A549 (cell line): ENCODE results near the gene STX8. TPM values are rescaled to one million over a fixed set of nuclear protein-coding genes. Genes with fewer than 3 reads are reported as not detected.

Experiments
- ATAC-seq, 2 experiments: fragments of 200-7000 bp in 1 of 2; fragments of >200 bp in 1 of 2; cut with Nextera tagmentation in 1 of 2; cut with Tn5 transposase in 1 of 2; 3 replicates each; pipeline versions ENCODE4 v1.8.0 to v1.9.1; 2018 to 2020; ENCODE audit warnings: mild to moderate bottlenecking in 1 of 2, moderate library complexity in 1 of 2
- CTCF ChIA-PET: fragments of 300-600 bp; sonication (Branson Sonifier 250); formaldehyde crosslinking; extraction: SDS; loops from one replicate; lab custom pipeline; 2021; ENCODE audit warnings: antibody characterized with exemption, inconsistent platforms; lab: Yijun Ruan, JAX
- POLR2A ChIA-PET: fragments of 350-600 bp; formaldehyde crosslinking; extraction: SDS; loops from one replicate; lab custom pipeline; 2021; ENCODE audit warnings: antibody characterized with exemption, inconsistent platforms; lab: Yijun Ruan, JAX
- DNase-seq, 2 experiments: peaks; one replicate each; pipeline versions ENCODE4 v3.0.0 to v3.0.0-alpha.2; 2011 to 2016; ENCODE audit warnings: low read depth in 1 of 2, low spot score in 1 of 2
- FAIRE-seq: peaks from 2 replicates; lab custom pipeline; 2011; peaks lifted over from hg19 to GRCh38; lab: Jason Lieb, UNC
- H3K27ac ChIP-seq, 2 experiments: fragments of >200 bp; sonication (Bioruptor Twin); formaldehyde crosslinking; 3 replicates each; pipeline ENCODE4 v1.5.1; 2016 to 2017
- H3K4me1 ChIP-seq: fragments of >200 bp; sonication (Bioruptor Twin); formaldehyde crosslinking; 3 replicates; pipeline ENCODE4 v1.6.1; 2016
- H3K4me2 ChIP-seq: fragments of >200 bp; sonication (Bioruptor Twin); formaldehyde crosslinking; 3 replicates; pipeline ENCODE4 v1.6.1; 2016
- H3K4me3 ChIP-seq: fragments of >200 bp; sonication (Bioruptor Twin); formaldehyde crosslinking; 3 replicates; pipeline ENCODE4 v1.5.1; 2016
- H3K9me3 ChIP-seq: fragments of >200 bp; sonication (Bioruptor Twin); formaldehyde crosslinking; 3 replicates; pipeline ENCODE4 v1.6.1; 2016
- BCL3 ChIP-seq: fragments of >200 bp; sonication (Bioruptor Twin); formaldehyde crosslinking; IDR thresholded peaks from 3 replicates; pipeline ENCODE4 v1.6.1; 2016
- BHLHE40 ChIP-seq: IDR thresholded peaks from 2 replicates; pipeline ENCODE4 v1.6.1; 2012; ENCODE audit warnings: low read depth, low read length, inconsistent platforms
- CBX2 ChIP-seq: fragments of 200-600 bp; sonication (generic); IDR thresholded peaks from 2 replicates; pipeline ENCODE4 v1.6.1; 2016; ENCODE audit warnings: low read depth, mild to moderate bottlenecking, borderline replicate concordance
- CBX8 ChIP-seq: fragments of 200-600 bp; sonication (generic); IDR thresholded peaks from 2 replicates; pipeline ENCODE4 v1.6.1; 2016
- CHD4 ChIP-seq: fragments of 200-600 bp; sonication (generic); IDR thresholded peaks from 2 replicates; pipeline ENCODE4 v1.6.1; 2016; ENCODE audit warnings: antibody characterized with exemption, mild to moderate bottlenecking, borderline replicate concordance
- CTCF ChIP-seq: fragments of >200 bp; sonication (Bioruptor Twin); formaldehyde crosslinking; IDR thresholded peaks from 3 replicates; pipeline ENCODE4 v1.5.1; 2016
- E2F6 ChIP-seq: IDR thresholded peaks from 2 replicates; pipeline ENCODE4 v1.6.1; 2012; ENCODE audit warnings: low read depth, borderline replicate concordance
- EHF ChIP-seq: fragments of 250-450 bp; sonication (Bioruptor Pico); IDR thresholded peaks from 2 replicates; pipeline ENCODE4 v1.5.0; 2020; ENCODE audit warnings: mild to moderate bottlenecking
- EHMT2 ChIP-seq: fragments of 200-600 bp; sonication (generic); IDR thresholded peaks from 2 replicates; pipeline ENCODE4 v1.6.1; 2016; ENCODE audit warnings: antibody characterized with exemption, low read depth, mild to moderate bottlenecking, moderate library complexity
- EP300 ChIP-seq, 2 experiments: fragments of >200 bp; sonication (Bioruptor Twin); formaldehyde crosslinking; IDR thresholded peaks; 2 replicates in 1 of 2; 3 replicates in 1 of 2; pipeline ENCODE4 v1.6.1; 2016 to 2017
- HOXB5 ChIP-seq: fragments of 250-450 bp; sonication (Bioruptor Pico); IDR thresholded peaks from 2 replicates; pipeline ENCODE4 v1.5.0; 2020; ENCODE audit warnings: mild to moderate bottlenecking, moderate library complexity
- JUN ChIP-seq, 2 experiments: fragments of >200 bp; sonication (Bioruptor Twin); formaldehyde crosslinking; IDR thresholded peaks; 2 replicates in 1 of 2; 3 replicates in 1 of 2; pipeline ENCODE4 v1.6.1; 2016 to 2017
- MAX ChIP-seq: IDR thresholded peaks from 2 replicates; pipeline ENCODE4 v1.6.1; 2012
- MAZ ChIP-seq: fragments of 150-350 bp; IDR thresholded peaks from 2 replicates; pipeline ENCODE4 v1.6.1; 2014; ENCODE audit warnings: antibody characterized with exemption, low read depth, low read length, borderline replicate concordance
- MYC ChIP-seq: IDR thresholded peaks from 2 replicates; pipeline ENCODE4 v1.6.1; 2012; ENCODE audit warnings: mild to moderate bottlenecking, inconsistent platforms, low read length, improper control_type of control experiment, borderline replicate concordance
- RCOR1 ChIP-seq: fragments of 150-350 bp; IDR thresholded peaks from 2 replicates; pipeline ENCODE4 v1.6.1; 2014; ENCODE audit warnings: antibody characterized with exemption, low read length, low read depth
- SMC3 ChIP-seq: fragments of >200 bp; sonication (Bioruptor Twin); formaldehyde crosslinking; IDR thresholded peaks from 3 replicates; pipeline ENCODE4 v1.6.1; 2018; ENCODE audit warnings: inconsistent platforms
- TFCP2L1 ChIP-seq: fragments of 250-450 bp; sonication (Bioruptor Pico); IDR thresholded peaks from 2 replicates; pipeline ENCODE4 v1.5.0; 2021; ENCODE audit warnings: mild to moderate bottlenecking
- WGBS: methylation state at CpG from one replicate; pipeline ENCODE4 v1.1.6; 2017; ENCODE audit errors: missing lambda C conversion rate; 5-methylcytosine and 5-hydroxymethylcytosine counted together
- polyA plus RNA-seq, 4 experiments: library from polyadenylated mRNA; depleted of rRNA in 3 of 4; stranded (reverse); fragments of >200 nt; fragmentation: RNase III in 1 of 4; extraction: RNeasy Plus Mini Kit Qiagen cat#74134 plus additional on column Dnase treatment in 1 of 4; gene quantifications; 2 replicates in 3 of 4; 3 replicates in 1 of 4; pipeline ENCODE4 v1.2.3, GENCODE V29; 2011 to 2017

The STX8 gene
- polyA plus RNA-seq, 2 of the 4 experiments (the other 2 are of a cell fraction): 93.6 to 168 TPM

- Histone ChIP-seq H3K27ac (no peak overlapping the region), H3K9me3 (no peaks in the 10 kb centered on the region), H3K4me1 (no peaks in the 10 kb centered on the region), H3K4me3 (no peak overlapping the region), H3K4me2 (no peak overlapping the region)
- POLR2A ChIA-PET: no interaction called here
- CTCF ChIA-PET: interaction anchor here (1.0 to 1.2 kb wide), 2 partner anchors 23 to 27 kb away, joined by 3 read pairs; no protein-coding TSS in a partner anchor
- DNase-seq (no peak), FAIRE-seq (no peak), ATAC-seq (peak in 1 of 2 experiments; percentile 16; a peak in 1 of 6 replicates)
- WGBS: 65% methylated on average over 12 of the region's 14 CpGs
- no peak for TF ChIP-seq TFCP2L1 (CRISPR knock-in tag)
- no peak for TF ChIP-seq CBX8
- no peak for TF ChIP-seq MYC
- no peak for TF ChIP-seq BHLHE40
- no peak for TF ChIP-seq SMC3
- no peak for TF ChIP-seq JUN (IDR thresholded peaks at IDR 0.05)
- TF ChIP-seq EHMT2: no peak
- no peak for TF ChIP-seq MAX
- TF ChIP-seq E2F6: no peak
- TF ChIP-seq EHF (CRISPR knock-in tag): no peak
- TF ChIP-seq EP300 (IDR thresholded peaks at IDR 0.05): no peak
- no peak for TF ChIP-seq HOXB5
- TF ChIP-seq BCL3: no peak
- no peak for TF ChIP-seq CHD4
Measured at GRCh38 chr17:9205520-9206409, 369.9 kb downstream of the STX8 start.

- H3K4me2 ChIP-seq: no peak overlapping the region
- TF ChIP-seq CBX8: no peak
- no peak for TF ChIP-seq MAZ
- no peak for TF ChIP-seq CTCF
- TF ChIP-seq MAX: no peak
- no peak for TF ChIP-seq CBX2
- no peak for TF ChIP-seq RCOR1
- POLR2A ChIA-PET: no interaction called here
- H3K4me3 ChIP-seq: no peak overlapping the region
- CTCF ChIA-PET: interaction anchor here (0.6 to 0.9 kb wide), 2 partner anchors 9 to 12 kb away, joined by 3 read pairs; no protein-coding TSS in a partner anchor
- DNase-seq: no peak
- FAIRE-seq: no peak
- no peaks in the 10 kb centered on the region for H3K9me3 ChIP-seq
- no peak overlapping the region for H3K27ac ChIP-seq
- no peak for ATAC-seq
- WGBS: 52% methylated on average over 5 of the region's 5 CpGs
- no peaks in the 10 kb centered on the region for H3K4me1 ChIP-seq
Measured at GRCh38 chr17:9204637-9205329, 370.8 kb downstream of the STX8 start.
